ENCODE data around the gene SMYD3. TPM values are rescaled to one million over a fixed set of nuclear protein-coding genes. Genes with fewer than 3 reads are reported as not detected.

Gene SMYD3
- total RNA-seq, 2 donors from 2014 or later = 13.5 to 20.8 TPM

- Histone ChIP-seq H3K27me3 (no peaks in the 10 kb centered on the region), H3K4me3 (no peak overlapping the region), H3K9me3 (no peaks in the 10 kb centered on the region), H3K27ac (no peak overlapping the region), H3K36me3 (replicated peaks in 1 of 2; ENCODE audit: insufficient read depth in 1 of 2, low read depth in 2 of 2) (no peaks in the 10 kb centered on the region), H3K4me1 (no peaks in the 10 kb centered on the region)
- no peak for TF ChIP-seq POLR2A (IDR thresholded peaks at IDR 0.05)
- no peak for TF ChIP-seq CTCF (IDR thresholded peaks at IDR 0.05)
- intact Hi-C loops (cut with DNase I) = no loop called here
- WGBS, 2 donors = 79 to 86% methylated on average over 4 of the region's 4 CpGs
- ATAC-seq (no peak), DNase-seq (no peak)
Observed at GRCh38 chr1:245718951-245719350, 788.1 kb downstream of the SMYD3 start.

- Histone ChIP-seq H3K4me1 (no peaks in the 10 kb centered on the region), H3K9me3 (no peaks in the 10 kb centered on the region), H3K36me3 (replicated peaks in 1 of 2; ENCODE audit: insufficient read depth in 1 of 2, low read depth in 2 of 2) (no peaks in the 10 kb centered on the region), H3K27me3 (no peaks in the 10 kb centered on the region), H3K4me3 (no peak overlapping the region), H3K27ac (no peak overlapping the region)
- TF ChIP-seq CTCF (IDR thresholded peaks at IDR 0.05) = no peak
- TF ChIP-seq POLR2A (IDR thresholded peaks at IDR 0.05) = no peak
- intact Hi-C loops (cut with DNase I) = no loop called here
- ATAC-seq (no peak), DNase-seq (no peak)
- WGBS, 2 donors = 58 to 61% methylated on average over 3 of the region's 3 CpGs
Observed at GRCh38 chr1:245718123-245718522, 789.0 kb downstream of the SMYD3 start.

DNA sequence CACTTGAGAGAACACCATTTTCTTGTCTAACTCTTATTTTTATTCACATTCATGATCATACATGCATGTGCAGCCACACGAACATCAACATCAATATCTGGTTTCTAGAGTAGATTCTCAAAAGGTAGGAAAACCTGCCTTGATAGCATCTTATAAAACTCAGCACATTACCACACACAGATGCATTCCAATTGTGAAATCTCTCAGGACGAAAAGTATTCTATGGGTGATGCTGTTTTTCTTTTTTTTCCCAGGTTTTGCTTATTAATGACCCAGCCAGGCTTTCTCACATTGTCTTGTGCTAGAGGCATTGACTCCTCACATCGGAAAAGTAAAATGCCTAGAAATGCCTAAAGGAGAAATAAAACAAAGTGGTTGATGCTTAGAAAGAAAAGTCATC lies 789.5 kb downstream of the SMYD3 start:
- DNase-seq = no peak
- Histone ChIP-seq H3K4me3 (no peak overlapping the region), H3K27ac (no peak overlapping the region), H3K9me3 (no peaks in the 10 kb centered on the region), H3K4me1 (no peaks in the 10 kb centered on the region), H3K36me3 (replicated peaks in 1 of 2; ENCODE audit: insufficient read depth in 1 of 2, low read depth in 2 of 2) (no peaks in the 10 kb centered on the region), H3K27me3 (no peaks in the 10 kb centered on the region)
- WGBS, 2 donors = 57 to 68% methylated on average over 3 of the region's 3 CpGs
- ATAC-seq = no peak
- intact Hi-C loops (cut with DNase I) = no loop called here
- TF ChIP-seq POLR2A (IDR thresholded peaks at IDR 0.05) (no peak), CTCF (IDR thresholded peaks at IDR 0.05) (no peak)

GRCh38 chr1:245716561-245716960 lies 790.5 kb downstream of the SMYD3 start:
- intact Hi-C loops (cut with DNase I) = no loop called here
- ATAC-seq = no peak

More at GRCh38 chr1:245716561-245716960, 790.5 kb downstream of the SMYD3 start:
- no peaks in the 10 kb centered on the region for H3K9me3 ChIP-seq
- TF ChIP-seq CTCF (IDR thresholded peaks at IDR 0.05) = no peak
- H3K36me3 ChIP-seq (replicated peaks in 1 of 2; ENCODE audit: insufficient read depth in 1 of 2, low read depth in 2 of 2) = no peaks in the 10 kb centered on the region
- no peak for DNase-seq
- 82 to 90% methylated on average over 3 of the region's 3 CpGs for WGBS, 2 donors
- H3K27ac ChIP-seq = no peak overlapping the region
- no peaks in the 10 kb centered on the region for H3K4me1 ChIP-seq
- H3K27me3 ChIP-seq = no peaks in the 10 kb centered on the region
- no peak overlapping the region for H3K4me3 ChIP-seq
